HCT116 (cell line): Measurements from ENCODE around the gene MMP17.

Experiments used
- CBX3 ChIP-seq: IDR thresholded peaks from 2 replicates; pipeline ENCODE4 v1.6.1; 2012; ENCODE audit warnings: low read depth
- CEBPB ChIP-seq: IDR thresholded peaks from 2 replicates; pipeline ENCODE4 v1.6.1; 2012; ENCODE audit warnings: low read depth
- CTCF ChIP-seq, 3 experiments: fragments of 200-600 bp in 1 of 3; sonication (generic) in 1 of 3; IDR thresholded peaks in 2 of 3; conservative IDR thresholded peaks in 1 of 3; 2 replicates each; pipeline ENCODE4 v1.5.1; 2012 to 2017; ENCODE audit warnings: low read depth in 2 of 3, low read length in 2 of 3, antibody characterized with exemption in 1 of 3, borderline replicate concordance in 1 of 3, control low read depth in 1 of 3, mild to moderate bottlenecking in 1 of 3, mixed read lengths in 1 of 3, mixed run types in 1 of 3, moderate library complexity in 1 of 3; ENCODE audit not compliant: insufficient read depth in 1 of 3
- EZH2 ChIP-seq: fragments of 200-600 bp; sonication (generic); IDR thresholded peaks from 2 replicates; pipeline ENCODE4 v1.6.1; 2017; ENCODE audit warnings: antibody characterized with exemption, mixed run types
- JUND ChIP-seq: IDR thresholded peaks from 2 replicates; pipeline ENCODE4 v1.6.1; 2012
- POLR2A ChIP-seq: IDR thresholded peaks from 2 replicates; pipeline ENCODE4 v1.7.0; 2011; ENCODE audit warnings: borderline replicate concordance; ENCODE audit not compliant: insufficient read depth, insufficient read length; ENCODE audit errors: extremely low read depth
- POLR2AphosphoS5 ChIP-seq: IDR thresholded peaks from 2 replicates; pipeline ENCODE4 v1.6.1; 2011; ENCODE audit warnings: mild to moderate bottlenecking, low read depth, low read length, moderate library complexity
- RAD21 ChIP-seq: IDR thresholded peaks from 2 replicates; pipeline ENCODE4 v1.6.1; 2012; ENCODE audit warnings: low read depth, mild to moderate bottlenecking
- REST ChIP-seq: IDR thresholded peaks from 2 replicates; pipeline ENCODE4 v1.6.1; 2012; ENCODE audit warnings: low read depth
- SIN3A ChIP-seq: IDR thresholded peaks from 2 replicates; pipeline ENCODE4 v1.6.1; 2012; ENCODE audit warnings: low read depth
- YY1 ChIP-seq: IDR thresholded peaks from 2 replicates; pipeline ENCODE4 v1.6.1; 2011; ENCODE audit warnings: low read length, low read depth, moderate library complexity, mild to moderate bottlenecking; ENCODE audit not compliant: insufficient replicate concordance; ENCODE audit errors: extremely low read depth
- ZNF274 ChIP-seq: fragments of 200-500 bp; sonication (Bioruptor generic); IDR thresholded peaks from 2 replicates; pipeline ENCODE4 v1.6.1; 2014; ENCODE audit warnings: mild to moderate bottlenecking, low read depth, low read length, inconsistent platforms

- TF ChIP-seq EZH2 (no peak), CTCF (IDR thresholded peaks at IDR 0.05 in 2 of 3, conservative IDR thresholded peaks at IDR 0.05 in 1 of 3; ENCODE audit: borderline replicate concordance in 1 of 3, insufficient read depth in 1 of 3, low read depth in 2 of 3, low read length in 2 of 3) (no peak), POLR2A (no peak), POLR2AphosphoS5 (no peak), SIN3A (no peak), CBX3 (no peak), RAD21 (no peak), YY1 (no peak), ZNF274 (no peak), JUND (no peak), CEBPB (no peak), REST (no peak)
Observed at GRCh38 chr12:131845121-131845520, 16.9 kb downstream of the MMP17 start.
